Adrenal gland (tissue), 12 donors: ENCODE measurements around the gene PHC3. TPM values are rescaled to one million over a fixed set of nuclear protein-coding genes. Genes with fewer than 3 reads are reported as not detected.
"Not testable (repeated sequence)": the region's sequence is repeated elsewhere in the genome, so short reads cannot be mapped to it uniquely, and the experiment has no call there.

Experiments
- DNase-seq, 7 donors: peaks; one replicate each; pipeline ENCODE4 v3.0.0-alpha.2; 2019 to 2020
- H3K27ac ChIP-seq, 5 donors: fragments of 200-600 bp; sonication (generic) in 4 of 5; 1 replicate in 3 of 5; 2 replicates in 2 of 5; pipeline versions ENCODE4 v1.5.1 to v1.8.0; 2016 to 2020; ENCODE audit warnings: mild to moderate bottlenecking in 1 of 5
- H3K27me3 ChIP-seq: fragments of 200-600 bp; 2 replicates; pipeline ENCODE4 v1.8.0; 2021
- H3K36me3 ChIP-seq, 2 donors: fragments of 200-600 bp; replicated peaks in 1 of 2; 1 replicate in 1 of 2; 2 replicates in 1 of 2; pipeline versions ENCODE4 v1.5.1 to v1.8.0; 2018 to 2022
- H3K4me1 ChIP-seq, 2 donors: fragments of 200-600 bp; replicated peaks in 1 of 2; 1 replicate in 1 of 2; 2 replicates in 1 of 2; pipeline versions ENCODE4 v1.5.1 to v1.8.0; 2018 to 2021
- H3K4me3 ChIP-seq, 4 donors: fragments of 200-600 bp; sonication (generic) in 3 of 4; one replicate each; pipeline ENCODE4 v1.5.1; 2016 to 2018
- H3K9me3 ChIP-seq, 3 donors: fragments of 200-600 bp; sonication (generic) in 1 of 3; replicated peaks in 1 of 3; 1 replicate in 2 of 3; 2 replicates in 1 of 3; pipeline versions ENCODE4 v1.5.1 to v1.8.0; 2016 to 2021
- POLR2A ChIP-seq, 2 donors: fragments of 450-650 bp; IDR thresholded peaks; one replicate each; pipeline ENCODE4 v1.6.1; 2017; ENCODE audit warnings: antibody characterized with exemption in 2 of 2, mild to moderate bottlenecking in 2 of 2, moderate library complexity in 1 of 2
- WGBS, 4 donors: extraction: QIAGEN DNeasy Blood & Tissue Kit in 2 of 4; methylation state at CpG; one replicate each; pipeline versions ENCODE4 v1.1.5 to v1.1.7; 2013 to 2017; 5-methylcytosine and 5-hydroxymethylcytosine counted together
- intact Hi-C, 2 donors: fragments of 100-400 bp; cut with DNase I; formaldehyde crosslinking; loops; one replicate each; pipeline versions ENCODE4 v1.14.1 to v1.15.0; 2022 to 2023
- polyA plus RNA-seq, 3 donors: library from polyadenylated mRNA; stranded (reverse); fragments of 200-250 nt in 2 of 3; fragments of 350-450 nt in 1 of 3; fragmentation: Illumina TruSeq in 1 of 3; extraction: RNeasy Lipid Tissue Mini Kit (QIAGEN cat#74804) in 1 of 3; gene quantifications; one replicate each; pipeline ENCODE4 v1.2.3, GENCODE V29; 2013 to 2014
- total RNA-seq, 9 donors: library from RNA; depleted of rRNA in 4 of 9; stranded (reverse); fragments of >200 nt in 4 of 9; fragments of 120-200 nt in 1 of 9; fragmentation: NEBNext Ultra II Directional in 1 of 9; extraction: Animal tissue kit (Norgen Biotek cat#: 25700) in 1 of 9; gene quantifications; one replicate each; pipeline versions ENCODE4 v1.1.0 to v1.2.4, GENCODE V29; 2013 to 2023
- TF ChIP-seq, protein P1 (sequence below), 6 experiments: fragments of 450-650 bp in 4 of 6; fragments of 200-600 bp in 2 of 6; sonication (generic) in 1 of 6; IDR thresholded peaks; 1 replicate in 5 of 6; 2 replicates in 1 of 6; pipeline versions ENCODE4 v1.5.1 to v1.8.0; 2016 to 2021; ENCODE audit warnings: antibody characterized with exemption in 6 of 6, mild to moderate bottlenecking in 2 of 6, moderate library complexity in 1 of 6
- donor health status: healthy with polysubstance abuse.
- donor health status: Bipolar disorder and iron deficiency.
- donor health status: DM: yes; HTN: yes; CAD: no.
- donor health status: DM: no; HTN: no; CAD: no.
- donor health status: DM: no; HTN: no; CAD: no.
- donor health status: DM: yes; HTN: yes; CAD: no.

PHC3 gene
- total and polyA plus RNA-seq, 12 donors, result 4.4 to 112 (median 53.0) TPM

DNA sequence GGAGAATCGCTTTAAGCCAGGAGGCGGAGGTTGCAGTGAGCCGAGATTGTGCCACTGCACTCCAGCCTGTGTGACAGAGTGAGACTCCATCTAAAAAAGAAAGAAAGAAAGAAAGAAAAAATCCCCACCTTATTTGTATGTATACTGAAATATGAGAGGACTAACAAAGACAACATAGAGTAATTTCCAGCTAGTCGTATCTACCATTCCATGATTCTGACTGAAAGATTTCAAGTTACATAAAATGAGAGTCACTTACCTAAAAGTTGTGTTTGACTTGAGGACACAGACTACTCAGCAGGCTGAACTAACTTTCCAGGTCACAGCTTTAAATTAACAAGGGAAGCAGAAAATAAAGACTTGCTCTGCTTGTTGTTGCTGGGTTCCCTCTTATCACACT, 21.9 kb upstream of the PHC3 start:
- H3K9me3 ChIP-seq, result no peaks in the 10 kb centered on the region
- no peak for TF ChIP-seq POLR2A (IDR thresholded peaks at IDR 0.05)
- TF ChIP-seq, protein P1, sequence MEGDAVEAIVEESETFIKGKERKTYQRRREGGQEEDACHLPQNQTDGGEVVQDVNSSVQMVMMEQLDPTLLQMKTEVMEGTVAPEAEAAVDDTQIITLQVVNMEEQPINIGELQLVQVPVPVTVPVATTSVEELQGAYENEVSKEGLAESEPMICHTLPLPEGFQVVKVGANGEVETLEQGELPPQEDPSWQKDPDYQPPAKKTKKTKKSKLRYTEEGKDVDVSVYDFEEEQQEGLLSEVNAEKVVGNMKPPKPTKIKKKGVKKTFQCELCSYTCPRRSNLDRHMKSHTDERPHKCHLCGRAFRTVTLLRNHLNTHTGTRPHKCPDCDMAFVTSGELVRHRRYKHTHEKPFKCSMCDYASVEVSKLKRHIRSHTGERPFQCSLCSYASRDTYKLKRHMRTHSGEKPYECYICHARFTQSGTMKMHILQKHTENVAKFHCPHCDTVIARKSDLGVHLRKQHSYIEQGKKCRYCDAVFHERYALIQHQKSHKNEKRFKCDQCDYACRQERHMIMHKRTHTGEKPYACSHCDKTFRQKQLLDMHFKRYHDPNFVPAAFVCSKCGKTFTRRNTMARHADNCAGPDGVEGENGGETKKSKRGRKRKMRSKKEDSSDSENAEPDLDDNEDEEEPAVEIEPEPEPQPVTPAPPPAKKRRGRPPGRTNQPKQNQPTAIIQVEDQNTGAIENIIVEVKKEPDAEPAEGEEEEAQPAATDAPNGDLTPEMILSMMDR (IDR thresholded peaks at IDR 0.05), result no peak
- no peaks in the 10 kb centered on the region for H3K4me1 ChIP-seq
- intact Hi-C loops, result no loop called here
- 69 to 92% (median 83%) methylated on average over 4 of the region's 4 CpGs for WGBS, 4 donors
- peaks cover 8% of the 10 kb centered on the region for H3K27me3 ChIP-seq
- H3K36me3 ChIP-seq, result no peaks in the 10 kb centered on the region
- no peak overlapping the region for H3K27ac ChIP-seq
- no peak for DNase-seq
- no peak overlapping the region for H3K4me3 ChIP-seq

DNA sequence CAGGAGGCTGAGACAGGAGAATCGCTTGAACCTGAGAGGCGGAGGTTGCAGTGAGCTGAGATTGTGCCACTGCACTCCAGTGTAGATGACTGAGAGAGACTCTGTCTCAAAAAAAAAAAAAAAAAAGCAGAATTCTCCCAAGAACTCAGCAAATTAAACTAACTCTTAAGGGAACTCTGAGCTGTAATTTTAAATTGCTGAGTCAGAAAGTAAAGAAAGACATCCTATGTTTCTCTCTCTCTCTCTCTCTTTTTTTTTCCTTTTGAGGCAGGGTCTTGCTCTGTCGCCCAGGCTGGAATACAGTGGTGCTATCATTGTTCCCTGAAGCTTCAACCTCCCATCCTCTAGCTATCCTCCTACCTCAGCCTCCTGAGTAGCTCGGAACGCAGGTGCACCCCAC, 20.0 kb upstream of the PHC3 start:
- 86 to 93% (median 87%) methylated on average over 5 of the region's 5 CpGs for WGBS, 4 donors
- no peak overlapping the region for H3K27ac ChIP-seq
- no peaks in the 10 kb centered on the region for H3K9me3 ChIP-seq
- H3K36me3 ChIP-seq, result no peaks in the 10 kb centered on the region
- DNase-seq, result no peak
- no peaks in the 10 kb centered on the region for H3K27me3 ChIP-seq
- intact Hi-C loops, result no loop called here
- no peaks in the 10 kb centered on the region for H3K4me1 ChIP-seq
- TF ChIP-seq POLR2A (IDR thresholded peaks at IDR 0.05), result no peak
- TF ChIP-seq, protein P1 (IDR thresholded peaks at IDR 0.05), result no peak
- no peak overlapping the region for H3K4me3 ChIP-seq

DNA sequence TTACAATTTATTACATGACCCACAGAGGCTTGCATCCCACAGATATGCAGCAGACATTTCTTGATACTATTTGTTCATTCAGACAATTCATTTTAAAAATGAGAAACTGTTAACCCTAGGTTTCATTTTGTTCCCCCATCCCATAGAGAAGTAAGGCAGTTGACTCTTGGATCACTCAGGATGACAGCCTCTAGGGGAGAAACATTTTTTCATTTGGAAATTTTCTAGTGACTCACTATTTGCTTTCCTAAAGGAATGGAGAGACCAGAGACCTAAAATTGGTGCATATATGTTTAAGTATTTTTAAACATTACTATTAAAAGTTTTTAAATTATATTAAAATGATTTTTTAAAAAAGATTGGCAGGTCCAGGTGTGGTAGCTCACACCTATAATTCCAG, 19.5 kb upstream of the PHC3 start:
- TF ChIP-seq POLR2A (IDR thresholded peaks at IDR 0.05), result no peak
- TF ChIP-seq, protein P1 (IDR thresholded peaks at IDR 0.05), result no peak
- DNase-seq, result no peak
- H3K27me3 ChIP-seq, result no peaks in the 10 kb centered on the region
- H3K27ac ChIP-seq, result no peak overlapping the region
- H3K9me3 ChIP-seq, result no peaks in the 10 kb centered on the region
- no peak overlapping the region for H3K4me3 ChIP-seq
- H3K36me3 ChIP-seq, result no peaks in the 10 kb centered on the region
- H3K4me1 ChIP-seq, result no peaks in the 10 kb centered on the region
- intact Hi-C loops, result no loop called here

DNA sequence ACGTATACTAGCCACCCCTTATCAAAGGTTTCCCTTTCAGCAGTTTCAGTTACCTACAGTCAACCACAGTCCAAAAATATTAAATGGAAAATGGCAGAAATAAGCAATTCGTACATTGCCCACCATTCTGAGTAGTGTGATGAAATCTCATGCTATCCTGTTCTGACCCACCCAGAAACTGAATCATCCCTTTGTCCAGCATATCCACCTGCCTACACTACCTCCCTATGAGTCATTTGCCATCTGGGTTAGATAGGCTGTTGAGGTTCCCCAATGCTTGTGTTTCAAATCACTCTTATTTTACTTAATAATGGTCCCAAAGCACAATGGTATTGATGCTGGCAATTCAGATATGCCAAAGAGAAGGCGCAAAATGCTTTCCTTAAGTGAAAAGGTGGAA, 15.3 kb upstream of the PHC3 start:
- no peak for DNase-seq
- no peak for TF ChIP-seq POLR2A (IDR thresholded peaks at IDR 0.05)
- TF ChIP-seq, protein P1 (IDR thresholded peaks at IDR 0.05), result no peak
- Histone ChIP-seq H3K36me3 (no peaks in the 10 kb centered on the region), H3K4me1 (no peaks in the 10 kb centered on the region), H3K27ac (no peak overlapping the region), H3K4me3 (no peak overlapping the region), H3K27me3 (no peaks in the 10 kb centered on the region), H3K9me3 (no peaks in the 10 kb centered on the region)
- intact Hi-C loops, result no loop called here
- 85 to 93% (median 92%) methylated on average over 3 of the region's 3 CpGs for WGBS, 4 donors

DNA sequence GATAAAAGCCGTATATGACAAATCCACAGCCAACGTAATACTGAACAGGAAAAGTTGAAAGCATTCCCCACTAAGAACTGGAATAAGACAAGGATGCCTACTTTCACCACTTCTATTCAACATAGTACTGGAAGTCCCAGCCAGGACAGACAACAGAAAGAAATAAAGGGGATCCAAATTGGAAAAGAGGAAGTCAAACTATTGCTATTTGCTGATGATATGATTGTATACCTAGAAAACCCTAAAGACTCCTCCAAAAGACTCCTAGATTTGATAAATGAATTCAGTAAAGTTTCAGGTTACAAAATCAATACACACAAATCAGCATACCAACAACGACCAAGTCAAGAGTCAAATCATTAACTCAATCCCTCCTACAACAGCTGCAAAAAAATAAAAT, 14.2 kb upstream of the PHC3 start:
- H3K9me3 ChIP-seq, H3K27ac ChIP-seq, H3K4me1 ChIP-seq, intact Hi-C loops, H3K4me3 ChIP-seq, DNase-seq, H3K36me3 ChIP-seq, H3K27me3 ChIP-seq: not testable (repeated sequence)
- 65 to 78% (median 77%) methylated on average over 3 of the region's 3 CpGs for WGBS, 4 donors
